Psoas muscle (tissue), 8 donors: ENCODE data around the gene APH1A. TPM values are rescaled to one million over a fixed set of nuclear protein-coding genes. Genes with fewer than 3 reads are reported as not detected.
"Not testable (repeated sequence)": the region's sequence is repeated elsewhere in the genome, so short reads cannot be mapped to it uniquely, and the experiment has no call there.

Experiments used
- ATAC-seq, 4 donors: fragments of 200-7000 bp; cut with Tn5 transposase; one replicate each; pipeline ENCODE4 v1.9.1; 2020; ENCODE audit warnings: moderate library complexity in 3 of 4, mild to moderate bottlenecking in 2 of 4
- DNase-seq, 2 donors: peaks; one replicate each; pipeline ENCODE4 v3.0.0-alpha.2; 2020
- H3K27ac ChIP-seq: fragments of 200-600 bp; one replicate; pipeline ENCODE4 v1.8.0; 2022
- H3K27me3 ChIP-seq, 3 donors: fragments of 200-600 bp in 1 of 3; one replicate each; pipeline versions ENCODE4 v1.6.1 to v1.8.0; 2013 to 2022; ENCODE audit warnings: low read length in 2 of 3, mild to moderate bottlenecking in 2 of 3, moderate library complexity in 1 of 3; ENCODE audit not compliant: insufficient read depth in 3 of 3
- H3K36me3 ChIP-seq, 2 donors: fragments of 200-600 bp in 1 of 2; one replicate each; pipeline versions ENCODE4 v1.6.1 to v1.8.0; 2013 to 2022; ENCODE audit warnings: low read depth in 1 of 2, mild to moderate bottlenecking in 1 of 2, moderate library complexity in 1 of 2; ENCODE audit not compliant: insufficient read depth in 1 of 2
- H3K4me1 ChIP-seq: fragments of 200-600 bp; one replicate; pipeline ENCODE4 v1.8.0; 2022
- H3K4me3 ChIP-seq: fragments of 200-600 bp; one replicate; pipeline ENCODE4 v1.8.0; 2022; ENCODE audit warnings: mild to moderate bottlenecking
- H3K9me3 ChIP-seq: fragments of 200-600 bp; one replicate; pipeline ENCODE4 v1.8.0; 2022
- WGBS, 3 donors: extraction: QIAGEN DNeasy Blood & Tissue Kit; methylation state at CpG; one replicate each; pipeline versions ENCODE4 v1.1.6 to v1.1.7; 2013; 5-methylcytosine and 5-hydroxymethylcytosine counted together
- intact Hi-C, 2 donors: fragments of 100-400 bp; cut with DNase I; formaldehyde crosslinking; loops; one replicate each; pipeline versions ENCODE4 v1.11.0 to v1.14.2; 2022
- polyA plus RNA-seq, 3 donors: library from polyadenylated mRNA; stranded (reverse); fragments of 200-250 nt; gene quantifications; one replicate each; pipeline ENCODE4 v1.2.3, GENCODE V29; 2013
- total RNA-seq, 4 donors: library from RNA; stranded (reverse); fragmentation: NEBNext Ultra II Directional in 2 of 4; extraction: Animal tissue kit (Norgen Biotek cat#: 25700) in 2 of 4; gene quantifications; one replicate each; pipeline versions ENCODE4 v1.2.1 to v1.2.4, GENCODE V29; 2021 to 2023
- TF ChIP-seq, protein P1 (sequence below): fragments of 200-600 bp; IDR thresholded peaks from one replicate; pipeline ENCODE4 v1.8.0; 2022; ENCODE audit warnings: antibody characterized with exemption
- donor health status: healthy with polysubstance abuse.
- donor health status: DM: no; HTN: no; CAD: no; lungs with moderate emphysema.
- donor health status: Bipolar disorder and iron deficiency.
- donor health status: healthy.
- donor health status: DM: yes; HTN: yes; CAD: no.
- donor health status: DM: no; HTN: no; CAD: no.
- donor health status: DM: no; HTN: no; CAD: no.
- donor health status: DM: yes; HTN: yes; CAD: no.

The APH1A gene
- total and polyA plus RNA-seq, 7 donors: 33.1 to 91.5 (median 62.3) TPM

DNA sequence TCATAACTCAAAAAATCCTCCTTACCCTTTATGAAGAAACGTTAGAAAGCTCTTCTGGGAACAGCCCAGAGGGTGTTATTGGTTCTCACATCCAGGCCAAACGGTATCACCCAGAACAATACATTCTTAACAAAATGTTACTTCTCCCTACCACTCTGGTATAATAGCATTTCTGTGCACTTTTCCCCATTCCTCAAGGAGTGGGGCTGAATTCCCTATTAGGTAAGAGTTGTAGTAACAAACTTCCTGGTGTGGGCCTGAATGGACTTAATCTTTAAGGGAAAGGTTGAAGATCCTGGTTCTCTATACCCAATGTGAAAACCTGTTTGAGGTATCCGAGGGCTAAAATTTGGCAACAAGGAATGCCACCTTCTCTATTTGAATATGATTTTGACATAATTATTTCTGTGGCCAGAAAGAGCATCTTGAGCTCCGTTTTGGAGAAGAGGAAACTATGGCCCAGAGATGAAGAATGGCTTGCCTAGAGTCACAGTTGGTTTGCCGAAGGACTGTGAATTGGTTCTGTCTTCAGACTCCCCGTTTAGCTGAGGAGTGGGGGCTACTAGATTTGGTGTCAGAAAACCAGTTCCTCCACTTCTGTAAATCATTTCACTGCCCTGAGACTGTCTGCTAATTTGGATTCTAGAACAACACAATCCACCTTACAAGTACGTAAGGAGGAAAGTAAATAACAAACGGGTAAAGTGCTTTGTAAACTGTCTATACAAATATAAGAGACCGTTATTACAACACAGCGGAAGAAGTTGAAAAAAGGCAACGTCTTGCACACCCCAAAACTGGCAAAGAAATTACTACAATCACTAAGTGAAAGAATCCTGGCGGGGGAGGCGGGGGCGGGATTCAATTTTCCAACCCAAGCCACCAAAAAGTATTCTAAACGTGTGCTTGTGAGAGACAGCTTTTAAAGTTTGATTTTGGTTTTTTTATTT, 35.2 kb downstream of the APH1A start:
- DNase-seq: peak in 1 of 2 donors; percentile 34
- Histone ChIP-seq H3K27me3 (no peaks in the 10 kb centered on the region), H3K9me3 (no peaks in the 10 kb centered on the region), H3K4me3 (peak overlapping the region; percentile 83), H3K4me1 (peaks cover 3% of the 10 kb centered on the region), H3K27ac (peak overlapping the region; percentile 98), H3K36me3 (peaks cover 0 to 28% of the 10 kb centered on the region in 2 donors)
- WGBS, 3 donors: 18 to 29% (median 20%) methylated on average over 15 of the region's 15 CpGs
- TF ChIP-seq, protein P1, sequence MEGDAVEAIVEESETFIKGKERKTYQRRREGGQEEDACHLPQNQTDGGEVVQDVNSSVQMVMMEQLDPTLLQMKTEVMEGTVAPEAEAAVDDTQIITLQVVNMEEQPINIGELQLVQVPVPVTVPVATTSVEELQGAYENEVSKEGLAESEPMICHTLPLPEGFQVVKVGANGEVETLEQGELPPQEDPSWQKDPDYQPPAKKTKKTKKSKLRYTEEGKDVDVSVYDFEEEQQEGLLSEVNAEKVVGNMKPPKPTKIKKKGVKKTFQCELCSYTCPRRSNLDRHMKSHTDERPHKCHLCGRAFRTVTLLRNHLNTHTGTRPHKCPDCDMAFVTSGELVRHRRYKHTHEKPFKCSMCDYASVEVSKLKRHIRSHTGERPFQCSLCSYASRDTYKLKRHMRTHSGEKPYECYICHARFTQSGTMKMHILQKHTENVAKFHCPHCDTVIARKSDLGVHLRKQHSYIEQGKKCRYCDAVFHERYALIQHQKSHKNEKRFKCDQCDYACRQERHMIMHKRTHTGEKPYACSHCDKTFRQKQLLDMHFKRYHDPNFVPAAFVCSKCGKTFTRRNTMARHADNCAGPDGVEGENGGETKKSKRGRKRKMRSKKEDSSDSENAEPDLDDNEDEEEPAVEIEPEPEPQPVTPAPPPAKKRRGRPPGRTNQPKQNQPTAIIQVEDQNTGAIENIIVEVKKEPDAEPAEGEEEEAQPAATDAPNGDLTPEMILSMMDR: no peak
- no peak for ATAC-seq
- intact Hi-C loops: no loop called here

DNA sequence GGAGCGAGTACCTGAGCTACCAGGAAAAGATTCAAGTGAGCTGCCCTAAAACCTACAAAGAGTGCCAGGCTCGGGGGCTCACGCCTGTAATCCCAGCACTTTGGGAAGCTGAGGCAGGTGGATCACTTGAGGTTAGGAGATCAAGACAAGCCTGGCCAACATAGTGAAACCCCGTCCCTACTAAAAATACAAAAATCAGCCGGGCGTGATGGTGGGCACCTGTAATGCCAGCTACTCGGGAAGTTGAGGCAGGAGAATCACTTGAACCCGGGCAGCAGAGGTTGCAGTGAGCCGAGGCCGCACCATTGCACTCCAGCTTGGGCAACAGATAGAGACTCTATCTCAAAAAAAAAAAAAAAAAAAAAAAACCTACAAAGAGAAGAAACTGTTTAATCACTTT, 35.9 kb downstream of the APH1A start:
- ATAC-seq, H3K27me3 ChIP-seq, H3K4me3 ChIP-seq, H3K27ac ChIP-seq, intact Hi-C loops, DNase-seq, H3K9me3 ChIP-seq, H3K4me1 ChIP-seq: not testable (repeated sequence)
- WGBS, 3 donors: 91 to 96% (median 92%) methylated on average over 10 of the region's 10 CpGs
- peaks cover 0 to 35% of the 10 kb centered on the region in 2 donors for H3K36me3 ChIP-seq

DNA sequence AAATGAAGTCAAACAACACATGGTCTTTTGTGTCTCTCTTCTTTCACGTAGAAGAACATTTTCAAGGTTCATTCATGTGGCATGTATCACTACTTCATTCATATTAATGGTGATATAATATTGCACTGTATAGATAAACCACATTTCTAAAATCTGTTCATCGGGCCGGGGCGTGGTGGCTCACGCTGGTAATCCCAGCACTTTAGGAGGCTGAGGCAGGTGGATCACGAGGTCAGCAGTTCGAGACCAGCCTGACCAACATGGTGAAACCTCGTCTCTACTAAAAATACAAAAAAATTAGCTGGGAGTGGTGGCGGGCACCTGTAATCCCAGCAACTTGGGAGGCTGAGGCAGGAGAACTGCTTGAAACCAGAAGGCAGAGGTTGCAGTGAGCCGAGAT, 40.6 kb downstream of the APH1A start:
- whole genome bisulfite sequencing, 3 donors: 95 to 96% (median 95%) methylated on average over 10 of the region's 10 CpGs
- intact Hi-C loops, H3K27me3 ChIP-seq, H3K4me1 ChIP-seq, H3K4me3 ChIP-seq, ATAC-seq, H3K27ac ChIP-seq, DNase-seq, H3K9me3 ChIP-seq: not testable (repeated sequence)
- H3K36me3 ChIP-seq: peaks cover 6 to 81% of the 10 kb centered on the region in 2 donors

- Histone ChIP-seq H3K27me3 (no peaks in the 10 kb centered on the region), H3K36me3 (peaks cover 6 to 92% of the 10 kb centered on the region in 2 donors), H3K4me3 (no peak overlapping the region), H3K4me1 (no peaks in the 10 kb centered on the region), H3K9me3 (no peaks in the 10 kb centered on the region), H3K27ac (no peak overlapping the region)
- DNase-seq (no peak), ATAC-seq (no peak)
- TF ChIP-seq, protein P1: no peak
- intact Hi-C loops: no loop called here
Measured at GRCh38 chr1:150227228-150227627, 41.6 kb downstream of the APH1A start.

DNA sequence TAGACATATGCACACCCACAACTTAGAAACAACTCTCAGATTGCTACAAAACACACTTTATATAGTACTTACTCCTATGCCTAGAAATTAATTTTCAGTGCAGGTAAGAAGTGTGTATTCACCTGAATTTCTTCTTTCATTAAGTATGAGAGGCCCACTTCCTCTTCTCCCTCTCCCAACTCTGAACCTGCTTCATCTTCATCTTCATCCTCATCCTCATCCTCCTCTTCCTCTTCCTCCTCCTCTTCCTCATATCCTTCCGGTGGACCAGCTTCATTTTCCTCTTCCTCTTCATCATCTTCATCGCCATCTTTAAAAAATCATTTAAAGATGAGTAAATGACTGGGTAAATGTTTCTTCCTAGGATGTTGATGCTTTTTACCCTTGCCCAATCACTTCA, 42.3 kb downstream of the APH1A start:
- no peaks in the 10 kb centered on the region for H3K9me3 ChIP-seq
- no peaks in the 10 kb centered on the region for H3K4me1 ChIP-seq
- H3K4me3 ChIP-seq: no peak overlapping the region
- TF ChIP-seq, protein P1: no peak
- 86 to 94% (median 93%) methylated on average over 2 of the region's 2 CpGs for WGBS, 3 donors
- no peak for DNase-seq
- intact Hi-C loops: no loop called here
- peaks cover 6 to 97% of the 10 kb centered on the region in 2 donors for H3K36me3 ChIP-seq
- no peak overlapping the region for H3K27ac ChIP-seq
- no peaks in the 10 kb centered on the region for H3K27me3 ChIP-seq
- ATAC-seq: no peak
